HCT116 (cell line): ENCODE results near the gene SPA17. TPM values are rescaled to one million over a fixed set of nuclear protein-coding genes. Genes with fewer than 3 reads are reported as not detected.

Experiments used
- ATAC-seq: fragments of 200-7000 bp; cut with Tn5 transposase; 2 replicates; pipeline ENCODE4 v1.9.1; 2020; ENCODE audit warnings: mild to moderate bottlenecking, moderate library complexity
- BruUV-seq: library from RNA; stranded (reverse); fragments of 400-500 nt; replicated peaks from 2 replicates; lab custom pipeline; 2021; lab: Mats Ljungman, UMichigan
- CTCF ChIA-PET: fragments of 300-600 bp; sonication (Branson Sonifier 250); formaldehyde crosslinking; loops from one replicate; lab custom pipeline; 2021; ENCODE audit warnings: antibody characterized with exemption; lab: Charles Lee
- POLR2A ChIA-PET: fragments of 300-600, 350-600 bp; sonication (Branson Sonifier 250); formaldehyde crosslinking; loops from one replicate; lab custom pipeline; 2021; ENCODE audit warnings: antibody characterized with exemption; lab: Charles Lee
- RAD21 ChIA-PET, 2 experiments: fragments of 300-600 bp; sonication (Branson Sonifier 250); formaldehyde crosslinking; loops; one replicate each; lab custom pipeline; 2023; ENCODE audit warnings: low total read pairs in 2 of 2; ENCODE audit not compliant: uncharacterized antibody in 2 of 2, unreplicated experiment in 2 of 2, low non-redundant PET in 1 of 2; lab: Charles Lee
- DNase-seq: peaks from one replicate; pipeline ENCODE4 v3.0.0-alpha.2; 2010; ENCODE audit warnings: low read depth, low spot score
- H2AFZ ChIP-seq: fragments of 200-600 bp; shearing (Covaris generic), sonication (generic); 2 replicates; pipeline ENCODE4 v1.6.1; 2017; ENCODE audit warnings: low read depth, mixed run types, mixed read lengths, antibody characterized with exemption, low read length; ENCODE audit not compliant: poor library complexity, severe bottlenecking
- H3K27ac ChIP-seq: 2 replicates; pipeline ENCODE4 v1.5.1; 2012; ENCODE audit warnings: low read depth, low read length
- H3K27me3 ChIP-seq: fragments of 200-600 bp; sonication (generic); 2 replicates; pipeline ENCODE4 v1.6.1; 2016; ENCODE audit warnings: mixed run types, low read length, mixed read lengths; ENCODE audit not compliant: insufficient read depth
- H3K36me3 ChIP-seq, 2 experiments: fragments of 200-500 bp in 1 of 2; fragments of 200-600 bp in 1 of 2; sonication (Bioruptor generic) in 1 of 2; sonication (generic) in 1 of 2; 2 replicates each; pipeline versions ENCODE4 v1.5.1 to v1.6.1; 2014 to 2016; ENCODE audit warnings: low read length in 2 of 2, inconsistent platforms in 1 of 2, mixed read lengths in 1 of 2, mixed run types in 1 of 2; ENCODE audit not compliant: insufficient read depth in 2 of 2, control insufficient read depth in 1 of 2
- H3K4me1 ChIP-seq, 2 experiments: fragments of 200-600 bp in 1 of 2; sonication (generic) in 1 of 2; 2 replicates each; pipeline versions ENCODE4 v1.5.1 to v1.6.1; 2012 to 2017; ENCODE audit warnings: low read length in 2 of 2, inconsistent platforms in 1 of 2, mild to moderate bottlenecking in 1 of 2, mixed read lengths in 1 of 2, mixed run types in 1 of 2, moderate library complexity in 1 of 2; ENCODE audit not compliant: insufficient read depth in 2 of 2, control insufficient read depth in 1 of 2
- H3K4me2 ChIP-seq: fragments of 200-600 bp; sonication (generic); 2 replicates; pipeline ENCODE4 v1.6.1; 2017; ENCODE audit warnings: mixed run types, low read length, mixed read lengths
- H3K4me3 ChIP-seq, 2 experiments: fragments of 200-600 bp in 1 of 2; sonication (generic) in 1 of 2; replicated peaks in 1 of 2; 2 replicates each; pipeline ENCODE4 v1.5.1; 2011 to 2016; ENCODE audit warnings: low read length in 2 of 2, control low read depth in 1 of 2, low read depth in 1 of 2, mild to moderate bottlenecking in 1 of 2, mixed read lengths in 1 of 2, mixed run types in 1 of 2
- H3K79me2 ChIP-seq: fragments of 200-600 bp; sonication (generic); 2 replicates; pipeline ENCODE4 v1.6.1; 2017; ENCODE audit warnings: mild to moderate bottlenecking, mixed run types, low read length, moderate library complexity, mixed read lengths; ENCODE audit not compliant: insufficient read depth
- H3K9ac ChIP-seq: fragments of 200-600 bp; sonication (generic); 2 replicates; pipeline ENCODE4 v1.6.1; 2016; ENCODE audit warnings: low read length, mixed read lengths
- H3K9me2 ChIP-seq: fragments of 200-600 bp; sonication (generic), shearing (Covaris generic); 2 replicates; pipeline ENCODE4 v1.6.1; 2017; ENCODE audit warnings: mixed run types, mild to moderate bottlenecking, moderate library complexity; ENCODE audit not compliant: insufficient read depth
- H3K9me3 ChIP-seq, 2 experiments: fragments of 200-500 bp in 1 of 2; fragments of 200-600 bp in 1 of 2; sonication (Bioruptor generic) in 1 of 2; sonication (generic) in 1 of 2; 2 replicates each; pipeline ENCODE4 v1.6.1; 2014 to 2017; ENCODE audit warnings: low read length in 2 of 2, mixed read lengths in 2 of 2, inconsistent platforms in 1 of 2, low read depth in 1 of 2, mild to moderate bottlenecking in 1 of 2, mixed run types in 1 of 2, moderate library complexity in 1 of 2; ENCODE audit not compliant: control insufficient read depth in 1 of 2, insufficient read depth in 1 of 2
- H4K20me1 ChIP-seq: fragments of 200-600 bp; sonication (generic), shearing (Covaris generic); 2 replicates; pipeline ENCODE4 v1.6.1; 2017; ENCODE audit warnings: mixed run types, mild to moderate bottlenecking, moderate library complexity; ENCODE audit not compliant: insufficient read depth
- EGR1 ChIP-seq: IDR thresholded peaks from 2 replicates; pipeline ENCODE4 v1.6.1; 2012; ENCODE audit warnings: low read depth
- POLR2A ChIP-seq: IDR thresholded peaks from 2 replicates; pipeline ENCODE4 v1.7.0; 2011; ENCODE audit warnings: borderline replicate concordance; ENCODE audit not compliant: insufficient read depth, insufficient read length; ENCODE audit errors: extremely low read depth
- POLR2AphosphoS5 ChIP-seq: IDR thresholded peaks from 2 replicates; pipeline ENCODE4 v1.6.1; 2011; ENCODE audit warnings: mild to moderate bottlenecking, low read depth, low read length, moderate library complexity
- RAD21 ChIP-seq: IDR thresholded peaks from 2 replicates; pipeline ENCODE4 v1.6.1; 2012; ENCODE audit warnings: low read depth, mild to moderate bottlenecking
- REST ChIP-seq: IDR thresholded peaks from 2 replicates; pipeline ENCODE4 v1.6.1; 2012; ENCODE audit warnings: low read depth
- SIN3A ChIP-seq: IDR thresholded peaks from 2 replicates; pipeline ENCODE4 v1.6.1; 2012; ENCODE audit warnings: low read depth
- intact Hi-C: fragments of 100-400 bp; cut with micrococcal nuclease; formaldehyde crosslinking; loops from 2 replicates; pipeline ENCODE4 v1.10.0; 2022
- total RNA-seq: library from RNA; stranded (reverse); gene quantifications from one replicate; pipeline ENCODE4 v1.2.1, GENCODE V29; 2021; ENCODE audit not compliant: unreplicated experiment
- TF ChIP-seq, protein P1 (sequence below), 3 experiments: fragments of 200-600 bp in 1 of 3; sonication (generic) in 1 of 3; IDR thresholded peaks in 2 of 3; conservative IDR thresholded peaks in 1 of 3; 2 replicates each; pipeline ENCODE4 v1.5.1; 2012 to 2017; ENCODE audit warnings: low read depth in 2 of 3, low read length in 2 of 3, antibody characterized with exemption in 1 of 3, borderline replicate concordance in 1 of 3, control low read depth in 1 of 3, mild to moderate bottlenecking in 1 of 3, mixed read lengths in 1 of 3, mixed run types in 1 of 3, moderate library complexity in 1 of 3; ENCODE audit not compliant: insufficient read depth in 1 of 3

SPA17 gene
- total RNA-seq, 1 experiment from 2014 or later: 12.9 TPM

DNA sequence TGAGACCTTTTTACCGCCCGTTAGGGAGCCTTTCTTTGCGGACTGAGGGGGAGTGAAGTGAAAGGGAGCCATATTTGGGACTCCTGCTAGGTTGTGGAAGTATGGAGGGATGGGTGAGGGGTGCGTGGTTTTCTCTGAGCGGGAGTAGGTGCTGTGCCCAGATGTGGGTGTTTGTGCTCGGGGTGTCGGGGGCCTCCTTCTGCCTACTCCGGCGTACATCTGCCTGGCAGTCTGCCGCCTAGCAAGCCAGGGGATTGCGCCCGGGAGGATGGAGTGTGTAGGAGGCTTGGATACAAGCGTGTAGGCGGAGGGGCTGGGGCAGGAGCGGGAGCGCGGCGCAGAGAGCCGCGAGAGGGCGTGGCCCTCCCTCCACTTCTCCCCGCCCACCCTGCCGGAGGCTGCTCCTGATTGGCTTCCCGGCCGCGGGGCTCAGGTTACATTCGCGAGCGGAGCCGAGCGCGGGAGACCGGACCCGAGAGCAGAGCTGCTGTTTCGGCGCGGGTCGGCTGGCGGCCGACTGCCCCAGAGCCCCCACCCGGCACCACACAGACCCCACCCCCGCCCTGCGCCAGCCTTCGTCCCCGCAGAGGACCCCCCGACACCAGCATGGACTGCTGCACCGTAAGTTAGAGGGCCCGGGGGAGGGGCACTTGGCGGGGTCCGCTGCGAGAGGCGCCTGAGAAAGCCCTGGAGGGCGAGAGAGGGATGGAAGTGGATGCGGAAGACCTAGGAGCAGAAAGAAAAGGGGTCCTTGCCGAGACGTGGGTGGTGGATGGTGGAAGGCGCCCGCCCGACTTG is 66.0 kb downstream of the SPA17 start, which contains the start of gene NRGN:
TSS of gene NRGN (plus strand) at position 464 of the 798 bp plus-strand sequence. CDS start at position 607, 143 bp downstream.
- Histone ChIP-seq H3K9ac (peak within 1 kb of the TSS; percentile 64), H3K4me3 (peak within 1 kb of the TSS; percentile 65 to 84), H3K9me3 (no peaks in the 10 kb centered on the region), H3K27ac (peak within 1 kb of the TSS; percentile 37), H3K36me3 (no peaks in the 10 kb centered on the region), H3K4me2 (peak within 1 kb of the TSS; percentile 100), H3K79me2 (0 out of 2 replicates have a peak, but pooled peaks cover 5% of the 10 kb centered on the region), H4K20me1 (no peaks in the 10 kb centered on the region), H3K4me1 (peaks cover 3 to 15% of the 10 kb centered on the region in 2 experiments; a peak in 3 of 4 replicates), H3K9me2 (no peaks in the 10 kb centered on the region), H3K27me3 (peaks cover 7% of the 10 kb centered on the region; the same call in 1 of the 2 replicates), H2AFZ (peak within 1 kb of the TSS; percentile 68)
- no TSS peak for BruUV-seq
- peak; percentile 95 for ATAC-seq
- ChIA-PET POLR2A (interaction anchor here (0.9 kb wide), 1 partner anchor 15 kb away, joined by 3 read pairs; no protein-coding TSS in a partner anchor), CTCF (interaction anchor here (0.8 to 1.1 kb wide), 2 partner anchors 9 to 97 kb away, joined by 3 read pairs; no protein-coding TSS in a partner anchor), RAD21 (interaction anchor here in 1 of 2 experiments (0.7 kb wide), 1 partner anchor 54 kb away, joined by 3 read pairs; no protein-coding TSS in a partner anchor)
- intact Hi-C loops: no loop called here
- no peak; the same call in 1 of the 2 replicates for TF ChIP-seq EGR1
- TF ChIP-seq SIN3A: 0 out of 2 replicates have a peak, but pooled peaks have one; percentile 26
- peak; percentile 35; the same call in 1 of the 2 replicates for TF ChIP-seq POLR2AphosphoS5
- peak; percentile 66 for DNase-seq

DNA sequence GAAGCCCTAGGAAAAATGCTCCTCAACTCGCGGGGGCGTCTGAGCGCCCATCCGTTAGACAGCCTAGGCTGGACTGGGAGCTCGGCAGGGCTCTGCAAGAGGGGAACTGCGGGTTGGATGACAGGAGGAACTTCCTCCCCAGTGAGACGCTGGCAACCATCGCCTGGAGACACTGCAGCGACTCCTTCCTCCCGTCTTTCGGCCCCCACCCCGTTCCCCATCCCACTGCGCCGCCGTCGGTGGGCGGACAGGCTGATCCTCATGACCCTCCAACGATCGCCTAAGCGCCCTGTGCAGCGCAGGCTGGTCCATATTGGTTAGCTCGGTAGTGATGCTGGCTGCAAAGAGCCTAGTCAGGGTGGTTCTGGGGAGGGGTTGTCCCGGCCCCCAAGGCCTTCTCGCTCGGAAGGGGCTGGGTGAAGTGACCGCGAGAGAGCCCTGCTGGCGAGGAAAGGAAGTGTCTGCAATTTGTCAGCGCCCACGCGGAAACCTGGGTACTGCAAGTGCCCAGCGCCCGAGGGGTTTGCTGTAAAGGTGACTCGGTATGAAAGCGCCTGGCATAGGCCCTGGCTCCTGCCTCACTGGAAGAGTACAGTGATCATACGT is 66.7 kb downstream of the SPA17 start:
- Histone ChIP-seq H3K4me3 (peak overlapping the region; percentile 65 to 84), H3K4me1 (peaks cover 3 to 15% of the 10 kb centered on the region in 2 experiments; a peak in 3 of 4 replicates), H3K4me2 (peak overlapping the region; percentile 100), H3K9me2 (no peaks in the 10 kb centered on the region), H3K9me3 (no peaks in the 10 kb centered on the region), H3K79me2 (0 out of 2 replicates have a peak, but pooled peaks cover 5% of the 10 kb centered on the region), H3K36me3 (no peaks in the 10 kb centered on the region), H3K9ac (peak overlapping the region; percentile 64), H2AFZ (peak overlapping the region; percentile 68), H3K27ac (peak overlapping the region; percentile 37), H4K20me1 (no peaks in the 10 kb centered on the region), H3K27me3 (peaks cover 4% of the 10 kb centered on the region; the same call in 1 of the 2 replicates)
- BruUV-seq: no TSS peak
- CTCF ChIA-PET: interaction anchor here (0.8 kb wide), 1 partner anchor 96 kb away, joined by 3 read pairs; no protein-coding TSS in a partner anchor
- ATAC-seq: peak; percentile 56
- DNase-seq: no peak
- RAD21 ChIA-PET: interaction anchor here (0.5 to 0.7 kb wide), 2 partner anchors 54 to 127 kb away, joined by 3 read pairs; no protein-coding TSS in a partner anchor
- POLR2A ChIA-PET: interaction anchor here (0.9 kb wide), 1 partner anchor 16 kb away, joined by 3 read pairs; no protein-coding TSS in a partner anchor
- no peak for TF ChIP-seq REST
- TF ChIP-seq, protein P1, sequence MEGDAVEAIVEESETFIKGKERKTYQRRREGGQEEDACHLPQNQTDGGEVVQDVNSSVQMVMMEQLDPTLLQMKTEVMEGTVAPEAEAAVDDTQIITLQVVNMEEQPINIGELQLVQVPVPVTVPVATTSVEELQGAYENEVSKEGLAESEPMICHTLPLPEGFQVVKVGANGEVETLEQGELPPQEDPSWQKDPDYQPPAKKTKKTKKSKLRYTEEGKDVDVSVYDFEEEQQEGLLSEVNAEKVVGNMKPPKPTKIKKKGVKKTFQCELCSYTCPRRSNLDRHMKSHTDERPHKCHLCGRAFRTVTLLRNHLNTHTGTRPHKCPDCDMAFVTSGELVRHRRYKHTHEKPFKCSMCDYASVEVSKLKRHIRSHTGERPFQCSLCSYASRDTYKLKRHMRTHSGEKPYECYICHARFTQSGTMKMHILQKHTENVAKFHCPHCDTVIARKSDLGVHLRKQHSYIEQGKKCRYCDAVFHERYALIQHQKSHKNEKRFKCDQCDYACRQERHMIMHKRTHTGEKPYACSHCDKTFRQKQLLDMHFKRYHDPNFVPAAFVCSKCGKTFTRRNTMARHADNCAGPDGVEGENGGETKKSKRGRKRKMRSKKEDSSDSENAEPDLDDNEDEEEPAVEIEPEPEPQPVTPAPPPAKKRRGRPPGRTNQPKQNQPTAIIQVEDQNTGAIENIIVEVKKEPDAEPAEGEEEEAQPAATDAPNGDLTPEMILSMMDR (IDR thresholded peaks at IDR 0.05 in 2 of 3, conservative IDR thresholded peaks at IDR 0.05 in 1 of 3; ENCODE audit: borderline replicate concordance in 1 of 3, insufficient read depth in 1 of 3, low read depth in 2 of 3, low read length in 2 of 3): peak; percentile 22 to 66 (median 60); a peak in 5 of 6 replicates
- peak; percentile 64 for TF ChIP-seq EGR1
- 0 out of 2 replicates have a peak, but pooled peaks have one; percentile 11 for TF ChIP-seq RAD21
- TF ChIP-seq POLR2A: no peak
- intact Hi-C loops: no loop called here
